Epidermal melanocyte (primary cell): ENCODE measurements around the gene KLLN.
"Not testable (repeated sequence)": the region's sequence is repeated elsewhere in the genome, so short reads cannot be mapped to it uniquely, and the experiment has no call there.

Experiments
- DNase-seq: peaks from one replicate; pipeline ENCODE4 v3.0.0; 2011; ENCODE audit warnings: low spot score; ENCODE audit not compliant: insufficient read length

Gene KLLN

DNA sequence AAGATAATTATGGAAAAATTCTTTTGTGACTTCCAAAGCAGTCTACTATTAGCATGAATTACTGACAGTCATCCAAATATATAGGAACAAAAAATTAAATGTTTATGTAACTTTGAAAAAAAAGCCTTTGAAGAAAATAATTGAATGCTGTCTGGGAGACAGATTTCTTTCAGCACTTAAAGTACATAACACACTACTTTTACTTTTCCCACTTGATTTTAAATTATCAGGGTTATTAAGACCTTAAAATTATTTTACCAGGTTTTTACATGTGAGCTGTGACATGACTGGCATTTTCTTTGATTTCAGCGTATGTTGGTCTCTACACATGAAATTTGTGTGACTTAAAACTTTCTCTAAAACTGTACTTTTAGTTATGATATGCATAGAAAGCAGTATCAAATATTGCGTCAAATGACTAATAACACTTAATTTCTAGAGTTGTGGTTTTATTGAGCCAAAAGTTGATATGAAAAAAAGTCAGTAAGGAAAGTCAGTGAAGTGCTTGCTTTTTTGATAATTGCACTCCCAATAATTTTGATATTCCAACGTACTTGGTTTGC is 3.2 kb upstream of the KLLN start:
- no peak for DNase-seq

DNA sequence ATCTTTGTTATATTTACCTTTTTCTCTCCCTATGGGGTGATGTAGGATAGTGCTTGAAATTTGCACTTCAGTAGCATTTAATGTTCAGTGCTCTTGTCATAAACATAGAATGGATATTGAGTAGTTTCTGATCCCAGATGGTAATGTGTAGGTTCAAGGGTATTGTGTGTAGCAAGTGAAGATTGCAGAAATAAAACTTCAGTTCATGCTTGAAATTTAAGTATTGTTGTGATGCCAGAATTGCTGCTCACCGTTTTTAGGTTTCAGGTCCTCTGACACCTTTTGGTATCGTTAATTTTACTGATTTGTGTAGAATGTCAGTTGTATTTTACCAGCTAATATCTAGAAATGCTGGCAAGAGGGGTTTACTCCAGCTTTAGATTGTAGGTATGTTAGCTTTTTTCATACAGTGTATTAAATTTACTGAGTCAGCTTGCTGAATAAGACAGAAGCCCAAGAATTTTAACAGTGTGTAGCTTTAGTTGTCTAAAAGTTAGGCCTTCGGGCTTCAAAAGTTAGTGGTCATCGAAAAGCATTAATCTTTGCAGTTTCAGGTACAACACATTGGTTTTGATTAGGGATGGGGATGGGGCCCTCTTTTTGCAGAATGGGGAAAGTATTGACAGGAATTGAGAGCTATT is 2.0 kb upstream of the KLLN start:
- DNase-seq: no peak

DNA sequence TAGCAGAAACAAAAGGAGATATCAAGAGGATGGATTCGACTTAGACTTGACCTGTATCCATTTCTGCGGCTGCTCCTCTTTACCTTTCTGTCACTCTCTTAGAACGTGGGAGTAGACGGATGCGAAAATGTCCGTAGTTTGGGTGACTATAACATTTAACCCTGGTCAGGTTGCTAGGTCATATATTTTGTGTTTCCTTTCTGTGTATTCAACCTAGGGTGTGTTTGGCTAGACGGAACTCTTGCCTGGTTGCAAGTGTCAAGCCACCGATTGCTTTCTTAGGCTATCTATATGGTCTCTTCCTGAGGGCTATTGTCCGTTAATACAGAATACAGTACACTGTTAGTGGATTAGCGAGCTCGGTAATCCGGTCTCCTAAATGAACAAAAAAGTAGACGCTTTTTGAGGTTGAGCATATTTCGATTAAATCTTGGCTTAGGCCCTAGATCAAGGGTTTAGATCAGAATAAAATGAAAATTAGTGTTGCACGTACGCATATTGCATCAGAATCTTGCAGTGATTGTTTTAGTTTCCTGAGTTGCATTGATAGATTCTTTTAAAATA is 1.2 kb upstream of the KLLN start:
- no peak for DNase-seq

DNA sequence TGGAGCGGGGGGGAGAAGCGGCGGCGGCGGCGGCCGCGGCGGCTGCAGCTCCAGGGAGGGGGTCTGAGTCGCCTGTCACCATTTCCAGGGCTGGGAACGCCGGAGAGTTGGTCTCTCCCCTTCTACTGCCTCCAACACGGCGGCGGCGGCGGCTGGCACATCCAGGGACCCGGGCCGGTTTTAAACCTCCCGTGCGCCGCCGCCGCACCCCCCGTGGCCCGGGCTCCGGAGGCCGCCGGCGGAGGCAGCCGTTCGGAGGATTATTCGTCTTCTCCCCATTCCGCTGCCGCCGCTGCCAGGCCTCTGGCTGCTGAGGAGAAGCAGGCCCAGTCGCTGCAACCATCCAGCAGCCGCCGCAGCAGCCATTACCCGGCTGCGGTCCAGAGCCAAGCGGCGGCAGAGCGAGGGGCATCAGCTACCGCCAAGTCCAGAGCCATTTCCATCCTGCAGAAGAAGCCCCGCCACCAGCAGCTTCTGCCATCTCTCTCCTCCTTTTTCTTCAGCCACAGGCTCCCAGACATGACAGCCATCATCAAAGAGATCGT is 690 bp upstream of the KLLN start:
- DNase-seq: not testable (repeated sequence)

DNA sequence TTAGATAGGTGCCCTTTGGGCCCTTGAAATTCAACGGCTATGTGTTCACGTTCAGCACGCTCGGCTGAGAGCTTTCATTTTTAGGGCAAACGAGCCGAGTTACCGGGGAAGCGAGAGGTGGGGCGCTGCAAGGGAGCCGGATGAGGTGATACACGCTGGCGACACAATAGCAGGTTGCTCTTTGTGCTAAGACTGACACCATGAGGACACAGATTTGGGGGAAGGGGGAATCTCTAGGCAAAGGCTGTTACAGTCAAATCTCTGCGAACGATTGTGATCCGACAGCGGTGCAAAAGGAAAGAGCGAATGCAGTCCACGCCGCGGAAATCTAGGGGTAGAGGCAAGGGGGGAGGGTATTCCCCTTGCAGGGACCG is 667 bp downstream of the KLLN start:
- DNase-seq: no peak

GRCh38 chr10:87861953-87862678 is 1.2 kb downstream of the KLLN start:
- DNase-seq: peak; percentile 79

DNA sequence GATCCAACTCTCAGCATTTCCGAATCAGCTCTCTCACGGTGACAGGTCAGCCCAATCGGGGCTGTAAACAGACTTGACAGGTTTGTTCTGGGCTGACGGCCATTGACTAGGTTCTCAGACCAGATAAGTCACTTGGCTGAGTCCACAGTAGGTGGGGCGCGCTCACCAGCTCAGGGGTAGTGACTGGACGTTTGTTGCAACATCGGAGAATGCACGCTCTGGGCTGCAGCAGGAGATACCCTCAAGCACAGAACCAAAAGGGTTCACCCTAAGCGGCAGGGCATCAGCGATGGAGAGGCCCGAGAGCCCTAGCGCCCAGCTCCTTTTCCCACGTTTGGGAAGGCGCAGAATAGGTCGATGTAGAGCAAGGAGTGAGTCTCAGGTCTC is 1.8 kb downstream of the KLLN start:
- no peak for DNase-seq

DNA sequence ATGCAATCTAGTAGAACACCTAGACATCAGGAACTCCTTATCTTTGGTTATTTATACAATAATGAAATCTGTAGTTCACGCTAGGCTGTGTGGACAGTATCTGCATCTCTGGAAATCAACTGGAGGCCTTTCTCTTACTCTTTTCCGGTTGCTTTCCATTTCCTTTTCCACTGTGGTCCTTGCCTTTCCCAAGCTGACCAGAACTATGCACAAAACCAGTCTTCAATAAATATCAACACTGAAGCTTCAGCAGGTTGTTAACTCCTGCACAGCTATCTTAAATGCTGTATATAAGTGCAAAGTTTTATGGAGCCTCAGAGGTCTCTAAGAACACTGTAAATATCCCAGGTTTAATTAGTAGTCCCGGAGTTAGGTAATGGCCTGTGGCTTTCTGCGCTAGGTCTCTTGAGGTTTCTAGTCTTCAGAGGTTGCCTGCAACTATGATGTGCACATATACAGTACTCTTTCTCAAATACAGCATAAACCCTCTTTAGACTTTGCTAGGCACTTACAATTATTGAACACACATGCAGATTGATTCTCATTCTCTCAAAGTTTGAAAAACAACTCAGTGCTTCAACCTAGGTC is 2.4 kb downstream of the KLLN start:
- no peak for DNase-seq

GRCh38 chr10:87860156-87860795 is 3.1 kb downstream of the KLLN start:
- no peak for DNase-seq

DNA sequence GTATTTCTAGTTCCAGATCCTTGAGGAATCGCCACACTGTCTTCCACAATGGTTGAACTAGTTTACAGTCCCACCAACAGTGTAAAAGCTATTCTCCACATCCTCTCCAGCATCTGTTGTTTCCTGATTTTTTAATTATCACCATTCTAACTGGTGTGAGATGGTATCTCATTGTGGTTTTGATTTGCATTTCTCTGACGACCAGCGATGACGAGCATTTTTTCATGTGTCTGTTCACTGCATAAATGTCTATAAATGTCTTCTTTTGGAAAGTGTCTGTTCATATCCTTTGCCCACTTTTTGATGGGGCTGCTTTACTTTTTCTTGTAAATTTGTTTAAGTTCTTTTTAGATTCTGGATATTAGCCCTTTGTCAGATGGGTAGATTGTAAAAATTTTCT is 7.7 kb downstream of the KLLN start:
- not testable (repeated sequence) for DNase-seq

- not testable (repeated sequence) for DNase-seq
These were observed 8.1 kb downstream of the KLLN start for GRCh38 chr10:87855247-87855646.

GRCh38 chr10:87852089-87852488 is 11.2 kb downstream of the KLLN start:
- no peak for DNase-seq

- no peak for DNase-seq
These were observed 12.6 kb downstream of the KLLN start for GRCh38 chr10:87850742-87851205.

DNA sequence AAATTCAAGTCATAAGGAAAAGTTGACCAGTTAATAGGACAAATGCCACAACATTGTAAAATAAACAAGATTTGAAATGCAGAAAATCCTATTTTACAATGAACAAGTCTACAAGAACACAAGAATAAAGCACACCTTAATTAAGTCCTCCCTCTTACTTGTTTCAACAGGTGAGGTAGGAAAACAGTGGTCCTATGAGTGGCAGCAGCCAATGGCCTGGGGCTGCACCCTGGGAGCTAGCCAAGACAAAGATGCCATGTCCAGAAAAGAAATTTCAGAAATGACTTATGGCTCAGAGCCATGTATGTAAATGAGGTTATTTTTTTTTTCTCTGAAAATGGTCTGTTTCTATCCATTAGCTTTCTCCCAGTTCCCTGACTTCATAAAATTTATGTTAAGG is 14.3 kb downstream of the KLLN start:
- no peak for DNase-seq

DNA sequence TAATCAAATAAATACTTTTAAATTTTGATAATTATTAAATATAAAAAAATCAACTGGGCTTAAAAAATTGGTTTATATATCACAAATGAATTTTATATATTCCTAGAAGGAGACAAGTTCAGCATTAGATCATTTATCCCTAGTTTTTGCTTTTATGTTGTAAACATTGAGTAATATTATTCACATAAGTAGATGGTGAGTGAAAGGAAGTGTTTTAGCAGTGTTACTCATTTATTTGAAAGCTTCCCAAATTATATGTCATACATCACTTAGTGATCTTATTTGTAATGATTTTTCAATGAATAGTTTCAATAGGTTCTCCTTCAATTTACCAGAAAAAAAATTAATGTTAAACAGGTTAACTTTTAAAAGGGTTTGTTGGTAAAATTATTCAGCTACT is 15.8 kb downstream of the KLLN start:
- DNase-seq: no peak

GRCh38 chr10:87846711-87847110 is 16.6 kb downstream of the KLLN start:
- not testable (repeated sequence) for DNase-seq

DNA sequence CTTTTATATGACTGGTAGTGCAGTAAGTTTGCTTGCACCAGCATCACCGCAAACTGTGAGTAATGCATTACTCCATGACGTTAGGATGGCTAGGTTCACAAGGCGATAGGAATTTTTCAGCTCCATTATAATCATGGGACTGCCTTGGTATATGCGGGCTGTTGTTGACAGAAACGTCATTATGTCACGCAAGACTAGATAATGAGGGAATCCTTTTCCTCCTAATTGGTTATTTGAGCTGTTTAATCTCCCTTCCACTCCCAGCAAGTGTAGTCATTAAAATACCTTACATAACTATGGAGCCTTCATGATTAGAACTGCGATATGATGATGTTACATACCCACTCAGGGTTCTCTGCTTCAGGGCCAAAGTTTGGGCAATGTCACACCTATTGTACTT is 17.3 kb downstream of the KLLN start:
- no peak for DNase-seq

DNA sequence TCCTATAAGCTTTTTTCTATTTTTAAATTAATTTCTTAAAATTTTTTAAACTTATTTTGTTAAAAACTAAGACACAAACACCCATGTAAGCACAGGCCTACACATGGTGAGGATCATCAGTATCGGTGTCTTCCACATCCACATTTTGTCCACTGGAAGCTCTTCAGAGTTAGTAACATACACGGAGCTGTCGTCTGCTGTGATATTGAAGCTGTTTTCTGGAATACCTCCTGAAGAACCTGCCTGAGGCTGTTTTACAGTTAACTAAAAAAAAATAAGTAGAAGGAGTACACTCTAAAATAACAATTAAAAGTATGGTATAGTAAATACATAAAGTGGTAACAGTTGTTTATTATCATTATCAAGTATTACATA is 17.7 kb downstream of the KLLN start:
- no peak for DNase-seq

GRCh38 chr10:87844837-87845623 is 18.3 kb downstream of the KLLN start:
- no peak for DNase-seq

- DNase-seq: no peak
These were observed 19.6 kb downstream of the KLLN start for GRCh38 chr10:87843714-87844113.
